NCI-H1092 treated with DMSO at 0.1 percent for 48 hours (cell line): ENCODE measurements around the gene ARHGEF6.

Source experiments
- DNase-seq: peaks from one replicate; lab custom pipeline; 2025; lab: John Stamatoyannopoulos, UW

The ARHGEF6 gene

GRCh38 chrX:136647677-136648360 is 132.9 kb downstream of the ARHGEF6 start, which contains the start of gene CD40LG:
Gene CD40LG (plus strand): TSS chrX:136648158. CDS start chrX:136648249, 91 bp downstream.
- DNase-seq = no peak

- no peak for DNase-seq
Measured at GRCh38 chrX:136646602-136647239, 134.0 kb downstream of the ARHGEF6 start.

GRCh38 chrX:136643243-136643642 is 137.5 kb downstream of the ARHGEF6 start:
- no peak for DNase-seq

GRCh38 chrX:136639506-136640176 is 141.1 kb downstream of the ARHGEF6 start:
- DNase-seq = no peak

- DNase-seq = no peak
Measured at GRCh38 chrX:136636121-136636520, 144.6 kb downstream of the ARHGEF6 start.

GRCh38 chrX:136635235-136635634 is 145.5 kb downstream of the ARHGEF6 start:
- DNase-seq = no peak

GRCh38 chrX:136630881-136631280 is 149.9 kb downstream of the ARHGEF6 start:
- DNase-seq = no peak

- DNase-seq = no peak
Measured at GRCh38 chrX:136629084-136629750, 151.5 kb downstream of the ARHGEF6 start.

- DNase-seq = no peak
Measured at GRCh38 chrX:136627409-136627808, 153.3 kb downstream of the ARHGEF6 start.

GRCh38 chrX:136626891-136627290 is 153.8 kb downstream of the ARHGEF6 start:
- no peak for DNase-seq

GRCh38 chrX:136626237-136626636 is 154.5 kb downstream of the ARHGEF6 start:
- no peak for DNase-seq

- DNase-seq = no peak
Measured at GRCh38 chrX:136625246-136625645, 155.5 kb downstream of the ARHGEF6 start.

- DNase-seq = no peak
Measured at GRCh38 chrX:136623396-136623795, 157.3 kb downstream of the ARHGEF6 start.

- no peak for DNase-seq
Measured at GRCh38 chrX:136622568-136622967, 158.2 kb downstream of the ARHGEF6 start.

- DNase-seq = no peak
Measured at GRCh38 chrX:136620780-136621179, 160.0 kb downstream of the ARHGEF6 start.

GRCh38 chrX:136619899-136620505 is 160.7 kb downstream of the ARHGEF6 start:
- no peak for DNase-seq

- no peak for DNase-seq
Measured at GRCh38 chrX:136616987-136617685, 163.6 kb downstream of the ARHGEF6 start.
